ENCODE data around the gene ACTBL2.

DNA sequence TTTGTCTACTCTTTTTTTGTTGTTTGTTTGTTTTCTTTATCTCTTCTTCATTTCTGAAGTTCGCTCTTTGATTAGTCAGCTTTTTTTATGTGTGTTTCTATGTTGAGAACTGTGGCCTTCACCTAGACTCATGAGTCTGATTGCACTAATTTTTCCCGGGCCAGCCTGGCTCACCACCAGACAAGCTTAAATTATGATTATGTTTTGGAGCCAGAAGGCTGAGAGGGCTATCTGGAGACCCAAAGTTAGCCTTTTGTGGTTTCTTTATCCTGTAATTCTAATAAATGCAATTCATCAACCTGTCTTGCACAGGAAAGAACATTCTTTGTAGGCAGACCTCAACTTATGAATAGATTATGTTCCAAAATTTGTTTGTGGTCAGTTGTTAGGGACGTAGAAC lies 20.8 kb upstream of the ACTBL2 start:
- TF ChIP-seq, protein P1, sequence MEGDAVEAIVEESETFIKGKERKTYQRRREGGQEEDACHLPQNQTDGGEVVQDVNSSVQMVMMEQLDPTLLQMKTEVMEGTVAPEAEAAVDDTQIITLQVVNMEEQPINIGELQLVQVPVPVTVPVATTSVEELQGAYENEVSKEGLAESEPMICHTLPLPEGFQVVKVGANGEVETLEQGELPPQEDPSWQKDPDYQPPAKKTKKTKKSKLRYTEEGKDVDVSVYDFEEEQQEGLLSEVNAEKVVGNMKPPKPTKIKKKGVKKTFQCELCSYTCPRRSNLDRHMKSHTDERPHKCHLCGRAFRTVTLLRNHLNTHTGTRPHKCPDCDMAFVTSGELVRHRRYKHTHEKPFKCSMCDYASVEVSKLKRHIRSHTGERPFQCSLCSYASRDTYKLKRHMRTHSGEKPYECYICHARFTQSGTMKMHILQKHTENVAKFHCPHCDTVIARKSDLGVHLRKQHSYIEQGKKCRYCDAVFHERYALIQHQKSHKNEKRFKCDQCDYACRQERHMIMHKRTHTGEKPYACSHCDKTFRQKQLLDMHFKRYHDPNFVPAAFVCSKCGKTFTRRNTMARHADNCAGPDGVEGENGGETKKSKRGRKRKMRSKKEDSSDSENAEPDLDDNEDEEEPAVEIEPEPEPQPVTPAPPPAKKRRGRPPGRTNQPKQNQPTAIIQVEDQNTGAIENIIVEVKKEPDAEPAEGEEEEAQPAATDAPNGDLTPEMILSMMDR (IDR thresholded peaks at IDR 0.05), result no peak
- TF ChIP-seq POLR2A (IDR thresholded peaks at IDR 0.05), result no peak
